A549 (cell line): ENCODE measurements around the gene LCP1. TPM values are rescaled to one million over a fixed set of nuclear protein-coding genes. Genes with fewer than 3 reads are reported as not detected.

Source experiments
- ATAC-seq, 2 experiments: fragments of 200-7000 bp in 1 of 2; fragments of >200 bp in 1 of 2; cut with Nextera tagmentation in 1 of 2; cut with Tn5 transposase in 1 of 2; 3 replicates each; pipeline versions ENCODE4 v1.8.0 to v1.9.1; 2018 to 2020; ENCODE audit warnings: mild to moderate bottlenecking in 1 of 2, moderate library complexity in 1 of 2
- CTCF ChIA-PET: fragments of 300-600 bp; sonication (Branson Sonifier 250); formaldehyde crosslinking; extraction: SDS; loops from one replicate; lab custom pipeline; 2021; ENCODE audit warnings: antibody characterized with exemption, inconsistent platforms; lab: Yijun Ruan, JAX
- POLR2A ChIA-PET: fragments of 350-600 bp; formaldehyde crosslinking; extraction: SDS; loops from one replicate; lab custom pipeline; 2021; ENCODE audit warnings: antibody characterized with exemption, inconsistent platforms; lab: Yijun Ruan, JAX
- DNase-seq, 2 experiments: peaks; one replicate each; pipeline versions ENCODE4 v3.0.0 to v3.0.0-alpha.2; 2011 to 2016; ENCODE audit warnings: low read depth in 1 of 2, low spot score in 1 of 2
- FAIRE-seq: peaks from 2 replicates; lab custom pipeline; 2011; peaks lifted over from hg19 to GRCh38; lab: Jason Lieb, UNC
- H3K27ac ChIP-seq, 2 experiments: fragments of >200 bp; sonication (Bioruptor Twin); formaldehyde crosslinking; 3 replicates each; pipeline ENCODE4 v1.5.1; 2016 to 2017
- H3K4me1 ChIP-seq: fragments of >200 bp; sonication (Bioruptor Twin); formaldehyde crosslinking; 3 replicates; pipeline ENCODE4 v1.6.1; 2016
- H3K4me2 ChIP-seq: fragments of >200 bp; sonication (Bioruptor Twin); formaldehyde crosslinking; 3 replicates; pipeline ENCODE4 v1.6.1; 2016
- H3K4me3 ChIP-seq: fragments of >200 bp; sonication (Bioruptor Twin); formaldehyde crosslinking; 3 replicates; pipeline ENCODE4 v1.5.1; 2016
- H3K9me3 ChIP-seq: fragments of >200 bp; sonication (Bioruptor Twin); formaldehyde crosslinking; 3 replicates; pipeline ENCODE4 v1.6.1; 2016
- CEBPB ChIP-seq, 2 experiments: fragments of >200 bp in 1 of 2; sonication (Bioruptor Twin) in 1 of 2; formaldehyde crosslinking in 1 of 2; IDR thresholded peaks; 2 replicates each; pipeline ENCODE4 v1.6.1; 2012 to 2016
- EHF ChIP-seq: fragments of 250-450 bp; sonication (Bioruptor Pico); IDR thresholded peaks from 2 replicates; pipeline ENCODE4 v1.5.0; 2020; ENCODE audit warnings: mild to moderate bottlenecking
- EHMT2 ChIP-seq: fragments of 200-600 bp; sonication (generic); IDR thresholded peaks from 2 replicates; pipeline ENCODE4 v1.6.1; 2016; ENCODE audit warnings: antibody characterized with exemption, low read depth, mild to moderate bottlenecking, moderate library complexity
- ESRRA ChIP-seq: fragments of 150-350 bp; IDR thresholded peaks from 2 replicates; pipeline ENCODE4 v1.6.1; 2014; ENCODE audit warnings: mild to moderate bottlenecking, low read length, borderline replicate concordance
- FOSB ChIP-seq: fragments of 250-450 bp; sonication (Bioruptor Pico); IDR thresholded peaks from 2 replicates; pipeline ENCODE4 v1.5.0; 2020; ENCODE audit warnings: mild to moderate bottlenecking, moderate library complexity
- FOSL2 ChIP-seq, 2 experiments: fragments of 450-650 bp in 1 of 2; fragments of >200 bp in 1 of 2; sonication (Bioruptor Twin) in 1 of 2; formaldehyde crosslinking; IDR thresholded peaks; 2 replicates each; pipeline versions ENCODE4 v1.5.0 to v1.6.1; 2016 to 2020; ENCODE audit warnings: mild to moderate bottlenecking in 1 of 2, moderate library complexity in 1 of 2
- FOXS1 ChIP-seq: fragments of 250-450 bp; sonication (Bioruptor Pico); IDR thresholded peaks from 2 replicates; pipeline ENCODE4 v1.5.0; 2020; ENCODE audit warnings: mild to moderate bottlenecking, moderate library complexity
- HOXA7 ChIP-seq: fragments of 250-450 bp; sonication (Bioruptor Pico); IDR thresholded peaks from 2 replicates; pipeline ENCODE4 v1.5.0; 2020; ENCODE audit warnings: mild to moderate bottlenecking, moderate library complexity
- HOXB5 ChIP-seq: fragments of 250-450 bp; sonication (Bioruptor Pico); IDR thresholded peaks from 2 replicates; pipeline ENCODE4 v1.5.0; 2020; ENCODE audit warnings: mild to moderate bottlenecking, moderate library complexity
- JUN ChIP-seq, 2 experiments: fragments of >200 bp; sonication (Bioruptor Twin); formaldehyde crosslinking; IDR thresholded peaks; 2 replicates in 1 of 2; 3 replicates in 1 of 2; pipeline ENCODE4 v1.6.1; 2016 to 2017
- KDM1A ChIP-seq: fragments of 200-600 bp; sonication (generic); IDR thresholded peaks from 2 replicates; pipeline ENCODE4 v1.6.1; 2016; ENCODE audit warnings: low read depth, mild to moderate bottlenecking
- KDM5A ChIP-seq: fragments of 200-600 bp; sonication (generic); IDR thresholded peaks from 2 replicates; pipeline ENCODE4 v1.6.1; 2016; ENCODE audit warnings: antibody characterized with exemption, mild to moderate bottlenecking
- MAZ ChIP-seq: fragments of 150-350 bp; IDR thresholded peaks from 2 replicates; pipeline ENCODE4 v1.6.1; 2014; ENCODE audit warnings: antibody characterized with exemption, low read depth, low read length, borderline replicate concordance
- MYC ChIP-seq: IDR thresholded peaks from 2 replicates; pipeline ENCODE4 v1.6.1; 2012; ENCODE audit warnings: mild to moderate bottlenecking, inconsistent platforms, low read length, improper control_type of control experiment, borderline replicate concordance
- NR3C1 ChIP-seq: fragments of >200 bp; sonication (Bioruptor Twin); formaldehyde crosslinking; IDR thresholded peaks from 3 replicates; pipeline ENCODE4 v1.6.1; 2017
- POLR2A ChIP-seq: IDR thresholded peaks from 2 replicates; pipeline ENCODE4 v1.6.1; 2012; ENCODE audit warnings: mild to moderate bottlenecking, low read length
- POLR2AphosphoS2 ChIP-seq: conservative IDR thresholded peaks from 2 replicates; pipeline ENCODE4 v1.6.1; 2012; ENCODE audit warnings: low read length, improper control_type of control experiment, inconsistent platforms
- RAD21 ChIP-seq, 2 experiments: fragments of >200 bp in 1 of 2; sonication (Bioruptor Twin) in 1 of 2; formaldehyde crosslinking in 1 of 2; IDR thresholded peaks in 1 of 2; conservative IDR thresholded peaks in 1 of 2; 2 replicates in 1 of 2; 3 replicates in 1 of 2; pipeline ENCODE4 v1.6.1; 2012 to 2018; ENCODE audit warnings: inconsistent platforms in 1 of 2
- RARB ChIP-seq: fragments of 250-450 bp; sonication (Bioruptor Pico); IDR thresholded peaks from 2 replicates; pipeline ENCODE4 v1.8.0; 2021; ENCODE audit warnings: mild to moderate bottlenecking, moderate library complexity
- RCOR1 ChIP-seq: fragments of 150-350 bp; IDR thresholded peaks from 2 replicates; pipeline ENCODE4 v1.6.1; 2014; ENCODE audit warnings: antibody characterized with exemption, low read length, low read depth
- RNF2 ChIP-seq: fragments of 200-600 bp; sonication (generic); IDR thresholded peaks from 2 replicates; pipeline ENCODE4 v1.6.1; 2016; ENCODE audit warnings: low read depth, mild to moderate bottlenecking, antibody characterized with exemption, moderate library complexity, borderline replicate concordance
- SREBF2 ChIP-seq: fragments of 450-650 bp; IDR thresholded peaks from 2 replicates; pipeline ENCODE4 v1.6.1; 2014; ENCODE audit warnings: mild to moderate bottlenecking, moderate library complexity
- TFCP2L1 ChIP-seq: fragments of 250-450 bp; sonication (Bioruptor Pico); IDR thresholded peaks from 2 replicates; pipeline ENCODE4 v1.5.0; 2021; ENCODE audit warnings: mild to moderate bottlenecking
- TP53 ChIP-seq: fragments of 250-450 bp; sonication (Bioruptor Pico); IDR thresholded peaks from 2 replicates; pipeline ENCODE4 v1.5.0; 2021; ENCODE audit warnings: mild to moderate bottlenecking, moderate library complexity
- ZC3H11A ChIP-seq: fragments of 450-650 bp; IDR thresholded peaks from 2 replicates; pipeline ENCODE4 v1.6.1; 2014; ENCODE audit warnings: antibody characterized with exemption, mild to moderate bottlenecking
- ZFP36 ChIP-seq: fragments of 450-650 bp; IDR thresholded peaks from 2 replicates; pipeline ENCODE4 v1.6.1; 2014; ENCODE audit warnings: borderline replicate concordance; ENCODE audit not compliant: partially characterized antibody
- ZNF302 ChIP-seq: fragments of 250-450 bp; sonication (Bioruptor Pico); IDR thresholded peaks from 2 replicates; pipeline ENCODE4 v1.9.0; 2021; ENCODE audit warnings: inconsistent platforms, mild to moderate bottlenecking, moderate library complexity
- WGBS: methylation state at CpG from one replicate; pipeline ENCODE4 v1.1.6; 2017; ENCODE audit errors: missing lambda C conversion rate; 5-methylcytosine and 5-hydroxymethylcytosine counted together
- polyA plus RNA-seq, 4 experiments: library from polyadenylated mRNA; depleted of rRNA in 3 of 4; stranded (reverse); fragments of >200 nt; fragmentation: RNase III in 1 of 4; extraction: RNeasy Plus Mini Kit Qiagen cat#74134 plus additional on column Dnase treatment in 1 of 4; gene quantifications; 2 replicates in 3 of 4; 3 replicates in 1 of 4; pipeline ENCODE4 v1.2.3, GENCODE V29; 2011 to 2017
- TF ChIP-seq, protein P1 (sequence below): IDR thresholded peaks from 2 replicates; pipeline ENCODE4 v1.6.1; 2012; ENCODE audit warnings: low read depth, borderline replicate concordance
- TF ChIP-seq, protein P2 (sequence below): fragments of 200-600 bp; sonication (generic); IDR thresholded peaks from 2 replicates; pipeline ENCODE4 v1.6.1; 2016; ENCODE audit warnings: antibody characterized with exemption, mild to moderate bottlenecking, moderate library complexity
- TF ChIP-seq, protein P3 (sequence below): fragments of 250-450 bp; sonication (Bioruptor Pico); IDR thresholded peaks from 2 replicates; pipeline ENCODE4 v1.5.0; 2021; ENCODE audit warnings: mild to moderate bottlenecking, moderate library complexity, borderline replicate concordance

LCP1 gene
- polyA plus RNA-seq, 2 of the 4 experiments (the other 2 are of a cell fraction) = 0.09 to 0.19 TPM

DNA sequence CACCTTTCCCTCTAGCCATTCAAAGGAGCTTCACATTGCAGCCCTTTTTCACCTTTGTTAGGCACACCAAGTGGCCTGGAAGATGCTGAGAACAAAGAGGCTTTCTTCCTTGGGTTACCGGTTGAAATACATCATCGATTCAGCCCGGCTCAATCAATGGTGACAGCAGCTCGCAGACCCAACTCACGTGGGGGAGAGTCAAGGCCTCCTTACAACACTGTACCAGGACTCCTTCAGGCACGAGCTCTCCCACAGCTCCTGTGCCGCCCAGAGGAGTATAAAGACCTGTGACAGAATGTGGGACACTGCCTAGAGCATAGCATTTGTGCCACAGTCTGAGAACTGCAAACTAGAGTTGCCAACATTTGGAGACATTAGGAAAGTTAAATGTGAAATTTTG, 25.9 kb upstream of the LCP1 start:
- CTCF ChIA-PET = no interaction called here
- Histone ChIP-seq H3K4me2 (no peak overlapping the region), H3K27ac (no peak overlapping the region), H3K4me3 (no peak overlapping the region), H3K4me1 (0 out of 3 replicates have a peak, but pooled peaks cover 3% of the 10 kb centered on the region), H3K9me3 (no peaks in the 10 kb centered on the region)
- no peak for FAIRE-seq
- no peak for TF ChIP-seq POLR2AphosphoS2
- TF ChIP-seq TP53 (CRISPR knock-in tag) = no peak
- TF ChIP-seq POLR2A = no peak
- TF ChIP-seq KDM1A = no peak
- TF ChIP-seq ZFP36 = no peak
- no peak for TF ChIP-seq RARB
- no peak for TF ChIP-seq MAZ
- no peak for TF ChIP-seq ESRRA
- TF ChIP-seq TFCP2L1 (CRISPR knock-in tag) = no peak
- TF ChIP-seq ZNF302 (CRISPR knock-in tag) = no peak
- TF ChIP-seq, protein P1, sequence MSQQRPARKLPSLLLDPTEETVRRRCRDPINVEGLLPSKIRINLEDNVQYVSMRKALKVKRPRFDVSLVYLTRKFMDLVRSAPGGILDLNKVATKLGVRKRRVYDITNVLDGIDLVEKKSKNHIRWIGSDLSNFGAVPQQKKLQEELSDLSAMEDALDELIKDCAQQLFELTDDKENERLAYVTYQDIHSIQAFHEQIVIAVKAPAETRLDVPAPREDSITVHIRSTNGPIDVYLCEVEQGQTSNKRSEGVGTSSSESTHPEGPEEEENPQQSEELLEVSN = no peak
- TF ChIP-seq SREBF2 = no peak
- TF ChIP-seq, protein P2, sequence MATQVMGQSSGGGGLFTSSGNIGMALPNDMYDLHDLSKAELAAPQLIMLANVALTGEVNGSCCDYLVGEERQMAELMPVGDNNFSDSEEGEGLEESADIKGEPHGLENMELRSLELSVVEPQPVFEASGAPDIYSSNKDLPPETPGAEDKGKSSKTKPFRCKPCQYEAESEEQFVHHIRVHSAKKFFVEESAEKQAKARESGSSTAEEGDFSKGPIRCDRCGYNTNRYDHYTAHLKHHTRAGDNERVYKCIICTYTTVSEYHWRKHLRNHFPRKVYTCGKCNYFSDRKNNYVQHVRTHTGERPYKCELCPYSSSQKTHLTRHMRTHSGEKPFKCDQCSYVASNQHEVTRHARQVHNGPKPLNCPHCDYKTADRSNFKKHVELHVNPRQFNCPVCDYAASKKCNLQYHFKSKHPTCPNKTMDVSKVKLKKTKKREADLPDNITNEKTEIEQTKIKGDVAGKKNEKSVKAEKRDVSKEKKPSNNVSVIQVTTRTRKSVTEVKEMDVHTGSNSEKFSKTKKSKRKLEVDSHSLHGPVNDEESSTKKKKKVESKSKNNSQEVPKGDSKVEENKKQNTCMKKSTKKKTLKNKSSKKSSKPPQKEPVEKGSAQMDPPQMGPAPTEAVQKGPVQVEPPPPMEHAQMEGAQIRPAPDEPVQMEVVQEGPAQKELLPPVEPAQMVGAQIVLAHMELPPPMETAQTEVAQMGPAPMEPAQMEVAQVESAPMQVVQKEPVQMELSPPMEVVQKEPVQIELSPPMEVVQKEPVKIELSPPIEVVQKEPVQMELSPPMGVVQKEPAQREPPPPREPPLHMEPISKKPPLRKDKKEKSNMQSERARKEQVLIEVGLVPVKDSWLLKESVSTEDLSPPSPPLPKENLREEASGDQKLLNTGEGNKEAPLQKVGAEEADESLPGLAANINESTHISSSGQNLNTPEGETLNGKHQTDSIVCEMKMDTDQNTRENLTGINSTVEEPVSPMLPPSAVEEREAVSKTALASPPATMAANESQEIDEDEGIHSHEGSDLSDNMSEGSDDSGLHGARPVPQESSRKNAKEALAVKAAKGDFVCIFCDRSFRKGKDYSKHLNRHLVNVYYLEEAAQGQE = no peak
- no peak for TF ChIP-seq HOXB5 (CRISPR knock-in tag)
- no peak for TF ChIP-seq EHF
- TF ChIP-seq KDM5A = no peak
- TF ChIP-seq RCOR1 = no peak
- TF ChIP-seq NR3C1 = no peak
- no peak for TF ChIP-seq CEBPB (IDR thresholded peaks at IDR 0.05)
- TF ChIP-seq, all 56 proteins: peak for 0
- no peak for DNase-seq
- POLR2A ChIA-PET = no interaction called here
- 71% methylated on average over 7 of the region's 7 CpGs for WGBS
- ATAC-seq = no peak

DNA sequence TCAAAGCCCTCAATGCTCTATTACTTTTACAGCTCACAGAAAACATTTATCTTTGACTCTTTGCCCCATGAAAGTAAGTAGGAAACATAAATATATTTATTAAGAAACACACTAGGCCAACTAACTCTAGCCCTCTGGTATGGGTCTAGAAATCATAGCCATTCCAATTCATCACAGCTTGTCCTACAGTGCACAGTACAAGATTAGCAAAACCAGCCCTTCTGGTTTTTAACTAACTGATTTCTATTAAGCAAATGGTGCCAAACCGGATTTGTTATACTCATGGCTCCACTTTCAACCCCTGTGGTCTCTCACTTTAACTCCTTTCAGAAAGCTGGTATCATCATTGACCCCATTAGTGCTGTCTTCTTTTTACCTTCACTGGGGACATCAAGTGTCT, 24.2 kb upstream of the LCP1 start:
- CTCF ChIA-PET = no interaction called here
- no peak for TF ChIP-seq ESRRA
- no peak for TF ChIP-seq HOXB5 (CRISPR knock-in tag)
- no peak for TF ChIP-seq ZFP36
- no peak for TF ChIP-seq FOXS1
- TF ChIP-seq POLR2A = no peak
- TF ChIP-seq, protein P3, sequence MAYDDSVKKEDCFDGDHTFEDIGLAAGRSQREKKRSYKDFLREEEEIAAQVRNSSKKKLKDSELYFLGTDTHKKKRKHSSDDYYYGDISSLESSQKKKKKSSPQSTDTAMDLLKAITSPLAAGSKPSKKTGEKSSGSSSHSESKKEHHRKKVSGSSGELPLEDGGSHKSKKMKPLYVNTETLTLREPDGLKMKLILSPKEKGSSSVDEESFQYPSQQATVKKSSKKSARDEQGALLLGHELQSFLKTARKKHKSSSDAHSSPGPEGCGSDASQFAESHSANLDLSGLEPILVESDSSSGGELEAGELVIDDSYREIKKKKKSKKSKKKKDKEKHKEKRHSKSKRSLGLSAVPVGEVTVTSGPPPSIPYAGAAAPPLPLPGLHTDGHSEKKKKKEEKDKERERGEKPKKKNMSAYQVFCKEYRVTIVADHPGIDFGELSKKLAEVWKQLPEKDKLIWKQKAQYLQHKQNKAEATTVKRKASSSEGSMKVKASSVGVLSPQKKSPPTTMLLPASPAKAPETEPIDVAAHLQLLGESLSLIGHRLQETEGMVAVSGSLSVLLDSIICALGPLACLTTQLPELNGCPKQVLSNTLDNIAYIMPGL = no peak
- no peak for TF ChIP-seq MYC
- TF ChIP-seq RAD21 (conservative IDR thresholded peaks at IDR 0.05 in 1 of 2, IDR thresholded peaks at IDR 0.05 in 1 of 2) = no peak
- TF ChIP-seq RNF2 = no peak
- TF ChIP-seq ZC3H11A = no peak
- TF ChIP-seq, protein P1 = no peak
- TF ChIP-seq JUN (IDR thresholded peaks at IDR 0.05) = no peak
- TF ChIP-seq FOSB (CRISPR knock-in tag) = no peak
- no peak for TF ChIP-seq FOSL2 (IDR thresholded peaks at IDR 0.05)
- TF ChIP-seq FOSL2 (CRISPR knock-in tag; IDR thresholded peaks at IDR 0.05) = no peak
- no peak for TF ChIP-seq HOXA7
- no peak for TF ChIP-seq EHMT2
- TF ChIP-seq ZNF302 (CRISPR knock-in tag) = no peak
- TF ChIP-seq, all 56 proteins: peak for 0
- no peak for FAIRE-seq
- Histone ChIP-seq H3K4me2 (no peak overlapping the region), H3K4me1 (no peaks in the 10 kb centered on the region), H3K4me3 (no peak overlapping the region), H3K9me3 (no peaks in the 10 kb centered on the region), H3K27ac (no peak overlapping the region)
- WGBS = 4% methylated on average over 1 of the region's 1 CpG
- DNase-seq = no peak
- no peak for ATAC-seq
- POLR2A ChIA-PET = no interaction called here
